HG03378 (cell line): ENCODE measurements around the gene SYNDIG1L.

Experiments
- ATAC-seq: cut with Tn5 transposase; IDR thresholded peaks from one replicate; pipeline ENCODE4 v1.9.1; 2021; ENCODE audit warnings: mild to moderate bottlenecking, moderate library complexity; ENCODE audit not compliant: unreplicated experiment

Gene SYNDIG1L

DNA sequence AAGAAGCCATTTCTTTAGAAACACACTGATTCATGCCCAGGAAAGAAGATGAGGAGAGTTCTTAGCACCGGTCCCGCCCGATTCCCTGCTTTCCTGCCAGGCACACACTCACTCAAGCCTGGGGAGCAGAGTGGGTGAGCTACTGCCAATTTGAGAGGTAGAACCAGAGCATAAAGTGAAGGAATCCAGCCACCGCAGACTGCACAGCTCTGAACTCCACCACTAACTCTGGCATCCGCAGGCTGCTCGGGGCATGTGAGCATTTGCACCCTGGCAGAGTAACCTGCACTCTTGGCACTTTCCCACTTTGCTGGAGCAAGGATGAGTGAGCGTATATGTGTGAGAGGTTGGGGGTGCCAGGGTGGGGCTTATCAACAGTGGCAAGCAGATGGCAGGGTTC lies 4.0 kb upstream of the SYNDIG1L start:
- no peak for ATAC-seq

- ATAC-seq = no peak
These were observed 3.2 kb upstream of the SYNDIG1L start for GRCh38 chr14:74429221-74429691.

GRCh38 chr14:74427651-74428050 lies 1.6 kb upstream of the SYNDIG1L start:
- ATAC-seq = no peak

GRCh38 chr14:74425525-74426201 lies 347 bp downstream of the SYNDIG1L start:
- no peak for ATAC-seq

GRCh38 chr14:74424606-74425005 lies 1.4 kb downstream of the SYNDIG1L start:
- ATAC-seq = no peak

- no peak for ATAC-seq
These were observed 2.8 kb downstream of the SYNDIG1L start for GRCh38 chr14:74423246-74423645.

DNA sequence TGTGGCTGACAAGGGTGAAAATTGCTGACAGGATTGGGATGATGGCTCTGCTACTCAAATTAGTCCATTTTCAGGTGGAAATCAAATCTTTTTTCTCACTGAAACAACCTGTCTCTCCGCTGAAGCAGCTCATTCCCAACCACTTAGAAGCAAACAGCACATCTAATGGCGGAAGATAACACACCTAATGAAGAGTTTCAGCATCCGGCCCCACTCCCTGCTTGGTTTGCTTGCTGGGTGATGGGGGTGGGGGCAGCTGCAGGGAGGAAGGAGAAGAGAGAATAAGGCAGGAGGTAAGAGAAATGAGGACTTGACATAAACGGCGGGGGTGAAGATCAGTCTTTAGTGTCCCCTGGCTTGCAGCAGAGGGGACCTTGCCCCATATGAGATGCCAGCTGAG lies 4.0 kb downstream of the SYNDIG1L start:
- ATAC-seq = no peak

DNA sequence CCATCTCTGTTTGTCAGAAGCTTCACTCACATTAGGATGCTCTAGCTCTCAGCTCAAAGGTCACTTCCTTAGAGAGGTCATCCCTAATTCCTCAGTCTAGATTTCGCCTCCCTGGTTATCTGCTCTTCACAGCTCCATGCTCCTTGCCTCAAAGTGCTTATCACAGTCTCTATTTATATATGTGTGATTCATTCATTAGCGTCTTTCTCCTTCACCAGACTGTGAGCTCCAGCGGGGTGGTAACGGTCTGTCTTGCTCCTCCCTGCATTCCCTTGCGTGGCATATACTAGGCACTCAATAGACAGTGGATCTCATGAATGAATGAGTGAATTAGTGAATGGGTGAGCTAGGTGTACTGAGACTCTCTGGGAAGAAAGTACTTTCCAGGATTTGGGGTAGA lies 6.9 kb downstream of the SYNDIG1L start:
- ATAC-seq = no peak

- no peak for ATAC-seq
These were observed 8.0 kb downstream of the SYNDIG1L start for GRCh38 chr14:74418031-74418430.

DNA sequence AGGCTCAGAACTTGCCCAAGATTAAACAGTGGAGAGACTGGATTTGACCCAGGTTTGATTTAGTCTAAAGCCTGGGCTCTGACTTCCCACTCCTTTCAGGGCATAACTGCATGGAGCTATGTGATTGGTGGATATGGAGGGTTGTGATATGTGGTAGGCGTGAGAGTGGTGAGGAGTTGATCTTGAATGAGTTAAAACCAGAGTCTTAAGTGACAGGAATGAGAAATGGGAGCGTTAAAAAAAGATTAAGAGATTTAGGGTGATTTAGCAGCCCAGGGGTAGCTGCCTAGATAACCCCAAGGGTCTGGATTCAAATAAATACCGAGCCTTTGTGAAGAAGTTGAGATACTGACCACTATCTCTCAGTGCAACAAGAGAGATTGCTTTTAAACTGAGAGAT lies 8.4 kb downstream of the SYNDIG1L start:
- no peak for ATAC-seq

- ATAC-seq = no peak
These were observed 8.8 kb downstream of the SYNDIG1L start for GRCh38 chr14:74417201-74417600.

- ATAC-seq = no peak
These were observed 10.9 kb downstream of the SYNDIG1L start for GRCh38 chr14:74415115-74415437.

- ATAC-seq = no peak
These were observed 11.5 kb downstream of the SYNDIG1L start for GRCh38 chr14:74414403-74415114.

- no peak for ATAC-seq
These were observed 12.4 kb downstream of the SYNDIG1L start for GRCh38 chr14:74413627-74414026.

DNA sequence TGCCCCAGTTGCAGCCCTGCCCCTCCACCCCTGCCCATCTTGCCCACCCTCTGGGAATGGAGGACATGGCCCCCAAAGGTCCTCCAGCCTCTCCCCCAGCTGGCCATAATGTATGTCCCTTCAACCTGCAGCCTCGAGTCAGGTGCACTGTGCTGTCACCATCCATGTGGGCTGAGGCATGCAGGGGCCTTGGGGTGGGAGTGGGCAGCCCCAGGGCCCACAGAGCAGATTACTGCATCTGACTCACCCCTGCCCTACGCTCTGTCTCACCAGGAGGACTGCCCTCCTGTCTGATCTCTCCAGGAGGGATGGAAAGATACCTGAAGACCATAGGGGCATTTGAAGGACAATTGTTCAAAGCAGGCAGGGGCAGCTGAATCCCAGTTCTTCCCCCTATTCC lies 13.3 kb downstream of the SYNDIG1L start:
- no peak for ATAC-seq

- ATAC-seq = no peak
These were observed 14.3 kb downstream of the SYNDIG1L start for GRCh38 chr14:74411671-74412070.

GRCh38 chr14:74409441-74409840 lies 16.6 kb downstream of the SYNDIG1L start:
- ATAC-seq = no peak

- no peak for ATAC-seq
These were observed 17.1 kb downstream of the SYNDIG1L start for GRCh38 chr14:74408870-74409269.

GRCh38 chr14:74407801-74408154 lies 18.2 kb downstream of the SYNDIG1L start:
- no peak for ATAC-seq

DNA sequence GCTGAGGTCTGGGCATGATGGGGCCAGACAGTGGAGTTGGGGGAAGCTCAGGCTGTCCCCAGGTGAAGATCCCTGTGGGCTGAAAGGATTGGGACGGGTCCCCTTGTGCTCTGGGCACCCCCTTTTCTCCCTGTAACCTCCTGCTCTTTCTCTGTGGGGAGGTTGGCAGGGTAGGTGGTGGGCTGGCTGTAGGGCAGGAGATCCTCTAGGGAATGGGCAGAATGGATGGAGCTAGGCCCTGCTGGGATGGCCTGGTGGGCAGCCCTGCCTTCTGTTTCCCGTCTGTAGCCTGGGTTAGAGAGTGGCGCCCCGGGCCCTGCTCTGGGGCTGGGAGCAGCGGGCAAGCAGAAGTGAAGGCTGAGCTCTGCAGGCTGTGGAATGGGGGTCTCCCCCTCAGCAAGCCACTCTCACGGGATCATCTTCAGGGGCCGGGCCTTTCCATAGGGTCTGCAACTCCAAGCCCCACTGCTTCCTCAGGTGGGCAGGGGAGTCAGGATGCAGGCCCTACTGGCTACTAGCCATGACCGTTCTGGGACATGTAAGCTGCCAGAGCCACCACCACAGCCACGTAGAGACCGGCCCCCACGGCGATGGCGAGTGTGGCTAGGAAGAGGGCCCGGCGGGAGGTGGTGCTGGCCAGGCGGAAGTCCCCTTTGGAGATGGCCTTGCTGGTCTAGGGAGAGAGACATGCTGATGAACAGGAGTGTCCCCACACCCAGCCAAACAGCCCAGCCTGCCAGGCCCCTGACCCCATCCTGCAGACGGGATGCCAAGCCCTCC lies 18.8 kb downstream of the SYNDIG1L start:
- ATAC-seq = no peak

GRCh38 chr14:74405663-74406062 lies 20.3 kb downstream of the SYNDIG1L start:
- ATAC-seq = no peak

DNA sequence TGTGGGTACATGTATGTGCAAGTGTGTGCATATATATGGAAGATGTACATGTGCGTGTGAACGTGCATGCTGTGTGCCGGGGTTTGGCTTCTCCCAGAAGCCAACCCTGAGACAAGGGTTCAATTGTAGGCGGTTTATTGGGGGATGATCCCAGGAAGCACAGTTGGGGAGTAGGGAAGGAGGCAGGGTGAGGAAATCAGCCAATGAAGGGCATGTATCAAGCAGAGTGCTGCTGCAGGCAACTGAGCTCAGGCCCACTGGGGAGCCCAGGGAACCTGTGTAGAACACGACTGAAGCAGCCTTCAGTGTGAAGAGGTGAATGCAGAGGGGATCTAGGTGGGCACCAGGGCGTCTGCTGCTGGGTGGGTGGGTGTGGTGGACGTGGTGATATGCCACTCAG lies 21.6 kb downstream of the SYNDIG1L start:
- ATAC-seq = no peak
